ENCODE data around the gene RNF146. TPM values are rescaled to one million over a fixed set of nuclear protein-coding genes. Genes with fewer than 3 reads are reported as not detected.

RNF146 gene
- total and polyA plus RNA-seq, 10 of the 15 experiments (the other 5 are each of a cell fraction or from before 2014, with no cell fraction given), result 9.3 to 33.0 (median 17.8) TPM

GRCh38 chr6:127221201-127221600, 45.5 kb upstream of the RNF146 start:
- FAIRE-seq (no peak), DNase-seq (ENCODE audit: low read depth, low spot score) (no peak), ATAC-seq (no peak)
- H3K27me3 ChIP-seq (replicated peaks in 1 of 2; ENCODE audit: control insufficient read depth in 2 of 2, insufficient read depth in 2 of 2, low read length in 1 of 2), result no peaks in the 10 kb centered on the region
- ChIA-PET SMC1A (ENCODE audit: uncharacterized antibody, unreplicated experiment) (interaction anchor here (1.0 kb wide), 1 partner anchor 10 kb away, joined by 3 read pairs; no protein-coding TSS in a partner anchor), CTCF (no interaction called here), RAD21 (ENCODE audit: unreplicated experiment) (interaction anchor here (0.6 kb wide), 1 partner anchor 45 kb away, joined by 4 read pairs; the partner anchor contains the start of gene RNF146), POLR2A (no interaction called here)
- no peak overlapping the region for H2AFZ ChIP-seq (ENCODE audit: control insufficient read depth, low read depth, low read length)
- no peaks in the 10 kb centered on the region for H3K4me1 ChIP-seq (ENCODE audit: control insufficient read depth, insufficient read depth, low read length)
- no peak overlapping the region for H3K9ac ChIP-seq (ENCODE audit: control insufficient read depth, insufficient read depth, low read length)
- no peak overlapping the region for H3K4me2 ChIP-seq (ENCODE audit: control insufficient read depth, insufficient read depth)
- 27% methylated on average over 4 of the region's 4 CpGs for WGBS (ENCODE audit: insufficient coverage, insufficient replicate concordance, low lambda C conversion rate, missing lambda C conversion rate)
- intact Hi-C loops (cut with micrococcal nuclease; ENCODE audit: unreplicated experiment) (no loop called here), in situ Hi-C loops (cut with MboI) (no loop called here)
- TF ChIP-seq SREBF1 (IDR thresholded peaks at IDR 0.05; ENCODE audit: low read length) (no peak), KDM1A (IDR thresholded peaks at IDR 0.05; ENCODE audit: borderline replicate concordance) (no peak), SMARCA5 (IDR thresholded peaks at IDR 0.05) (no peak), FOS (IDR thresholded peaks at IDR 0.05; ENCODE audit: borderline replicate concordance, extremely low read depth, insufficient read length) (no peak)
- H4K20me1 ChIP-seq (ENCODE audit: control insufficient read depth, insufficient read depth), result no peaks in the 10 kb centered on the region
- no peaks in the 10 kb centered on the region for H3K36me3 ChIP-seq (ENCODE audit: control insufficient read depth in 2 of 2, insufficient read depth in 2 of 2, low read length in 1 of 2)
- no peak overlapping the region for H3K27ac ChIP-seq (ENCODE audit: control insufficient read depth, insufficient read depth)
- no TSS peak for BruUV-seq (replicated peaks)
- H3K9me3 ChIP-seq (replicated peaks; ENCODE audit: control insufficient read depth, insufficient read depth, low read length), result no peaks in the 10 kb centered on the region
- H3K79me2 ChIP-seq (ENCODE audit: control insufficient read depth, insufficient read depth, low read length), result no peaks in the 10 kb centered on the region
- no peak overlapping the region for H3K4me3 ChIP-seq

GRCh38 chr6:127222418-127222817, 44.2 kb upstream of the RNF146 start:
- H3K4me2 ChIP-seq (ENCODE audit: control insufficient read depth, insufficient read depth), result no peak overlapping the region
- no peaks in the 10 kb centered on the region for H3K79me2 ChIP-seq (ENCODE audit: control insufficient read depth, insufficient read depth, low read length)
- ChIA-PET SMC1A (ENCODE audit: uncharacterized antibody, unreplicated experiment) (no interaction called here), CTCF (no interaction called here), RAD21 (ENCODE audit: unreplicated experiment) (no interaction called here), POLR2A (no interaction called here)
- in situ Hi-C loops (cut with MboI), result no loop called here
- no TSS peak for BruUV-seq (replicated peaks)
- DNase-seq (ENCODE audit: low read depth, low spot score) (no peak), ATAC-seq (no peak), FAIRE-seq (no peak)
- H3K36me3 ChIP-seq (ENCODE audit: control insufficient read depth in 2 of 2, insufficient read depth in 2 of 2, low read length in 1 of 2), result no peaks in the 10 kb centered on the region
- no peaks in the 10 kb centered on the region for H3K27me3 ChIP-seq (replicated peaks in 1 of 2; ENCODE audit: control insufficient read depth in 2 of 2, insufficient read depth in 2 of 2, low read length in 1 of 2)
- no peak overlapping the region for H3K4me3 ChIP-seq
- intact Hi-C loops (cut with micrococcal nuclease; ENCODE audit: unreplicated experiment), result no loop called here
- no peak overlapping the region for H2AFZ ChIP-seq (ENCODE audit: control insufficient read depth, low read depth, low read length)
- WGBS (ENCODE audit: insufficient coverage, insufficient replicate concordance, low lambda C conversion rate, missing lambda C conversion rate), result 30% methylated on average over 1 of the region's 1 CpG
- no peaks in the 10 kb centered on the region for H4K20me1 ChIP-seq (ENCODE audit: control insufficient read depth, insufficient read depth)
- H3K9me3 ChIP-seq (replicated peaks; ENCODE audit: control insufficient read depth, insufficient read depth, low read length), result no peaks in the 10 kb centered on the region
- TF ChIP-seq HSF1 (IDR thresholded peaks at IDR 0.05; ENCODE audit: low read depth, low read length) (no peak), ASH2L (IDR thresholded peaks at IDR 0.05; ENCODE audit: borderline replicate concordance, low read depth) (no peak), ZNF274 (IDR thresholded peaks at IDR 0.05; ENCODE audit: insufficient read depth, insufficient read length) (no peak), ZNF207 (IDR thresholded peaks at IDR 0.05; ENCODE audit: borderline replicate concordance) (no peak), RAD51 (IDR thresholded peaks at IDR 0.05) (no peak), ZBTB33 (IDR thresholded peaks at IDR 0.05) (no peak), RELA (IDR thresholded peaks at IDR 0.05; ENCODE audit: borderline replicate concordance, partially characterized antibody) (no peak), ZBED1 (IDR thresholded peaks at IDR 0.05; ENCODE audit: borderline replicate concordance) (no peak), CBFB (IDR thresholded peaks at IDR 0.05; ENCODE audit: low read depth) (no peak)
- H3K27ac ChIP-seq (ENCODE audit: control insufficient read depth, insufficient read depth), result no peak overlapping the region
- H3K4me1 ChIP-seq (ENCODE audit: control insufficient read depth, insufficient read depth, low read length), result no peaks in the 10 kb centered on the region
- no peak overlapping the region for H3K9ac ChIP-seq (ENCODE audit: control insufficient read depth, insufficient read depth, low read length)
